HG03280 (cell line): Measurements from ENCODE around the gene UBA1.
A peak's percentile ranks its signal among the peaks of the same experiment; 100 is the strongest.

ENCODE experiments used
- ATAC-seq: cut with Tn5 transposase; IDR thresholded peaks from one replicate; pipeline ENCODE4 v1.9.1; 2021; ENCODE audit warnings: mild to moderate bottlenecking, moderate library complexity; ENCODE audit not compliant: unreplicated experiment

UBA1 gene

GRCh38 chrX:47227334-47227583 is 33.6 kb downstream of the UBA1 start:
- ATAC-seq = no peak

- ATAC-seq = no peak
Observed at GRCh38 chrX:47228550-47229270, 35.1 kb downstream of the UBA1 start.

- ATAC-seq = no peak
Observed at GRCh38 chrX:47229427-47229826, 35.8 kb downstream of the UBA1 start.

- no peak for ATAC-seq
Observed at GRCh38 chrX:47230136-47230868, 36.7 kb downstream of the UBA1 start.

GRCh38 chrX:47231167-47231566 is 37.5 kb downstream of the UBA1 start:
- no peak for ATAC-seq

- no peak for ATAC-seq
Observed at GRCh38 chrX:47232197-47232802, 38.7 kb downstream of the UBA1 start.

- peak; percentile 20 for ATAC-seq
Observed at GRCh38 chrX:47232803-47233332, 39.2 kb downstream of the UBA1 start, which contains the start of gene USP11. USP11 (plus strand) TSS chrX:47233009; CDS start chrX:47233044, 35 bp downstream.

GRCh38 chrX:47233333-47234113 is 39.9 kb downstream of the UBA1 start:
- peak; percentile 83 for ATAC-seq

- no peak for ATAC-seq
Observed at GRCh38 chrX:47234583-47234982, 41.0 kb downstream of the UBA1 start.

GRCh38 chrX:47235691-47236103 is 42.1 kb downstream of the UBA1 start:
- no peak for ATAC-seq

GRCh38 chrX:47239199-47239598 is 45.6 kb downstream of the UBA1 start:
- no peak for ATAC-seq

GRCh38 chrX:47239898-47240545 is 46.4 kb downstream of the UBA1 start:
- no peak for ATAC-seq

GRCh38 chrX:47240619-47241018 is 47.0 kb downstream of the UBA1 start:
- ATAC-seq = no peak

- ATAC-seq = no peak
Observed at GRCh38 chrX:47241201-47242011, 47.8 kb downstream of the UBA1 start.

- no peak for ATAC-seq
Observed at GRCh38 chrX:47242321-47242720, 48.7 kb downstream of the UBA1 start.

- no peak for ATAC-seq
Observed at GRCh38 chrX:47243351-47243750, 49.7 kb downstream of the UBA1 start.

GRCh38 chrX:47244676-47245075 is 51.0 kb downstream of the UBA1 start:
- ATAC-seq = no peak

GRCh38 chrX:47245156-47245555 is 51.5 kb downstream of the UBA1 start:
- ATAC-seq = no peak

- ATAC-seq = no peak
Observed at GRCh38 chrX:47247206-47247998, 53.8 kb downstream of the UBA1 start.
